ENCODE results near the gene PSMD8. TPM values are rescaled to one million over a fixed set of nuclear protein-coding genes. Genes with fewer than 3 reads are reported as not detected.

The PSMD8 gene
- total and polyA plus RNA-seq, 2 of the 8 experiments (the other 6 are each of a cell fraction or from before 2014, with no cell fraction given), result 170 to 486 TPM

- no peak for TF ChIP-seq CHD7 (IDR thresholded peaks at IDR 0.05; ENCODE audit: insufficient replicate concordance, low read length)
- TF ChIP-seq SIX5 (IDR thresholded peaks at IDR 0.05; ENCODE audit: low read depth, low read length), result no peak
- no peak for TF ChIP-seq SIN3A (conservative IDR thresholded peaks at IDR 0.05 in 1 of 2, IDR thresholded peaks at IDR 0.05 in 1 of 2; ENCODE audit: low read depth in 1 of 2, low read length in 2 of 2)
- TF ChIP-seq HDAC6 (IDR thresholded peaks at IDR 0.05; ENCODE audit: low read depth, low read length), result no peak
- TF ChIP-seq, protein P1, sequence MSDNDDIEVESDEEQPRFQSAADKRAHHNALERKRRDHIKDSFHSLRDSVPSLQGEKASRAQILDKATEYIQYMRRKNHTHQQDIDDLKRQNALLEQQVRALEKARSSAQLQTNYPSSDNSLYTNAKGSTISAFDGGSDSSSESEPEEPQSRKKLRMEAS (IDR thresholded peaks at IDR 0.05), result no peak
- TF ChIP-seq SAP30 (IDR thresholded peaks at IDR 0.05; ENCODE audit: insufficient read depth, insufficient replicate concordance, low read length), result no peak
Measured at GRCh38 chr19:38340927-38341326, 33.4 kb upstream of the PSMD8 start (continued).

Data from H1 (cell line).